ENCODE results near the gene COL2A1.

DNA sequence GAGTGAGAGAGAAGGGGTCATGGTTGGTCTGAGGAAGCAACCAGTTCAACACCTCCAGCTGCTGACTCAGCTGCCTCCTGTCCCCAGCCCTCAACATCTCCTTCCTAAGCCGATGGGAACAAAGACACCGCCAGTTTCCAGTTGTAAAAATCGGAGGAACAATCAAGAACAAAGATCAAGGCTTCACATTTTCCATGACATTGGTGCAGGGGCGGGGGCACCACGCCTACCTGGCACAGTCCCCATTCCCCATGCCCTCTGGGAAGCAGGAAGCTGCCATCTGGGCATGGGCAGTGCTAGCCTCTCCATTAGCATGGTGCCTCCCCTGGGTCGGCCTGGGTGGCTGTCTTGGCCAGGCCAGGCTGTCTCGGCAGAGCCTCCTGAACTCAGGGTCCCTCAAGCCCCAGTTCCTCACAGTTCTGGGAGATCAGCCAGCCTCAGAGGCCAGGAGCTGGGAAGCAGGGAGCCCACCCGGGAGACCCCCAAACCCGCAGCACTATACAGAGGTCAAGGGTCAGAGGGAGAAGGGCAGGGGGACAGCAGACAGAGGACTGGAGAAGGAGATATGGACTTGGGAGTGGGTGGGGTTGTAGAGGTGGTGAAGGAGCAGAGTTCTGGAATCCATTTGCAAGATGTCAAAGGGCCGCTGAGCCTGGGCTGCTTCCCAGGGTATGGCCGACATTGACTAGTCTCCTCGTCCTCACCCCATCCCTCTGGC lies 60.5 kb downstream of the COL2A1 start:
- TF ChIP-seq, protein P1, sequence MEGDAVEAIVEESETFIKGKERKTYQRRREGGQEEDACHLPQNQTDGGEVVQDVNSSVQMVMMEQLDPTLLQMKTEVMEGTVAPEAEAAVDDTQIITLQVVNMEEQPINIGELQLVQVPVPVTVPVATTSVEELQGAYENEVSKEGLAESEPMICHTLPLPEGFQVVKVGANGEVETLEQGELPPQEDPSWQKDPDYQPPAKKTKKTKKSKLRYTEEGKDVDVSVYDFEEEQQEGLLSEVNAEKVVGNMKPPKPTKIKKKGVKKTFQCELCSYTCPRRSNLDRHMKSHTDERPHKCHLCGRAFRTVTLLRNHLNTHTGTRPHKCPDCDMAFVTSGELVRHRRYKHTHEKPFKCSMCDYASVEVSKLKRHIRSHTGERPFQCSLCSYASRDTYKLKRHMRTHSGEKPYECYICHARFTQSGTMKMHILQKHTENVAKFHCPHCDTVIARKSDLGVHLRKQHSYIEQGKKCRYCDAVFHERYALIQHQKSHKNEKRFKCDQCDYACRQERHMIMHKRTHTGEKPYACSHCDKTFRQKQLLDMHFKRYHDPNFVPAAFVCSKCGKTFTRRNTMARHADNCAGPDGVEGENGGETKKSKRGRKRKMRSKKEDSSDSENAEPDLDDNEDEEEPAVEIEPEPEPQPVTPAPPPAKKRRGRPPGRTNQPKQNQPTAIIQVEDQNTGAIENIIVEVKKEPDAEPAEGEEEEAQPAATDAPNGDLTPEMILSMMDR (IDR thresholded peaks at IDR 0.05), result no peak
- no peak for TF ChIP-seq POLR2A (IDR thresholded peaks at IDR 0.05)
